ENCODE measurements around the gene UQCC2. TPM values are rescaled to one million over a fixed set of nuclear protein-coding genes. Genes with fewer than 3 reads are reported as not detected.

UQCC2 gene
- total RNA-seq, 2 donors from 2014 or later = 24.5 to 25.7 TPM

DNA sequence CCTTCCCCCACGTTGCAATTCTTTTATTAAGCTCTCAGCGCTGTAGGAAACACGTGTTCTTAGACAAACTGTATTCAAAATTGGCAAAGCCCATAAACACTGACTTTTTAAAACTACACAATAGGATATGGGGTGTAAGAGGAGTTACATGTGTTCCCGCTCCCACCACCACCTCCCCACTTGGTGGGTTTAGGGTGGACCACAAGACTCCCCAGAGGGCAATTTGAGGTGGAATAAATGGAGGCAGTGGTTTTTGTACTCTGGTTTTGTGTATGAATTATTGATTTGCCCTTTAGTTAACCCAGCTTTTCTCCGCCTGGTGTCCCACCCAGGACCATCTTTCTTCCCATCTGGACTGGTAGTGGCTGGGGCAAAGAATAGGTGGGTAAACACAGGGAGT is 3.7 kb downstream of the UQCC2 start:
- no peaks in the 10 kb centered on the region for H3K36me3 ChIP-seq
- 87% methylated on average over 5 of the region's 5 CpGs for WGBS
- TF ChIP-seq, protein P1, sequence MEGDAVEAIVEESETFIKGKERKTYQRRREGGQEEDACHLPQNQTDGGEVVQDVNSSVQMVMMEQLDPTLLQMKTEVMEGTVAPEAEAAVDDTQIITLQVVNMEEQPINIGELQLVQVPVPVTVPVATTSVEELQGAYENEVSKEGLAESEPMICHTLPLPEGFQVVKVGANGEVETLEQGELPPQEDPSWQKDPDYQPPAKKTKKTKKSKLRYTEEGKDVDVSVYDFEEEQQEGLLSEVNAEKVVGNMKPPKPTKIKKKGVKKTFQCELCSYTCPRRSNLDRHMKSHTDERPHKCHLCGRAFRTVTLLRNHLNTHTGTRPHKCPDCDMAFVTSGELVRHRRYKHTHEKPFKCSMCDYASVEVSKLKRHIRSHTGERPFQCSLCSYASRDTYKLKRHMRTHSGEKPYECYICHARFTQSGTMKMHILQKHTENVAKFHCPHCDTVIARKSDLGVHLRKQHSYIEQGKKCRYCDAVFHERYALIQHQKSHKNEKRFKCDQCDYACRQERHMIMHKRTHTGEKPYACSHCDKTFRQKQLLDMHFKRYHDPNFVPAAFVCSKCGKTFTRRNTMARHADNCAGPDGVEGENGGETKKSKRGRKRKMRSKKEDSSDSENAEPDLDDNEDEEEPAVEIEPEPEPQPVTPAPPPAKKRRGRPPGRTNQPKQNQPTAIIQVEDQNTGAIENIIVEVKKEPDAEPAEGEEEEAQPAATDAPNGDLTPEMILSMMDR (IDR thresholded peaks at IDR 0.05) = no peak
- TF ChIP-seq POLR2AphosphoS5 (IDR thresholded peaks at IDR 0.05) (no peak), POLR2A (IDR thresholded peaks at IDR 0.05) (no peak)
- H3K4me1 ChIP-seq (replicated peaks) = peaks cover 13% of the 10 kb centered on the region
- intact Hi-C loops (cut with DNase I) = no loop called here
- DNase-seq (ENCODE audit: low spot score) = no peak
- no peaks in the 10 kb centered on the region for H3K9me3 ChIP-seq
- H3K27ac ChIP-seq = no peak overlapping the region
- no peaks in the 10 kb centered on the region for H3K27me3 ChIP-seq (replicated peaks; ENCODE audit: insufficient read depth)
- H3K4me3 ChIP-seq = no peak overlapping the region

DNA sequence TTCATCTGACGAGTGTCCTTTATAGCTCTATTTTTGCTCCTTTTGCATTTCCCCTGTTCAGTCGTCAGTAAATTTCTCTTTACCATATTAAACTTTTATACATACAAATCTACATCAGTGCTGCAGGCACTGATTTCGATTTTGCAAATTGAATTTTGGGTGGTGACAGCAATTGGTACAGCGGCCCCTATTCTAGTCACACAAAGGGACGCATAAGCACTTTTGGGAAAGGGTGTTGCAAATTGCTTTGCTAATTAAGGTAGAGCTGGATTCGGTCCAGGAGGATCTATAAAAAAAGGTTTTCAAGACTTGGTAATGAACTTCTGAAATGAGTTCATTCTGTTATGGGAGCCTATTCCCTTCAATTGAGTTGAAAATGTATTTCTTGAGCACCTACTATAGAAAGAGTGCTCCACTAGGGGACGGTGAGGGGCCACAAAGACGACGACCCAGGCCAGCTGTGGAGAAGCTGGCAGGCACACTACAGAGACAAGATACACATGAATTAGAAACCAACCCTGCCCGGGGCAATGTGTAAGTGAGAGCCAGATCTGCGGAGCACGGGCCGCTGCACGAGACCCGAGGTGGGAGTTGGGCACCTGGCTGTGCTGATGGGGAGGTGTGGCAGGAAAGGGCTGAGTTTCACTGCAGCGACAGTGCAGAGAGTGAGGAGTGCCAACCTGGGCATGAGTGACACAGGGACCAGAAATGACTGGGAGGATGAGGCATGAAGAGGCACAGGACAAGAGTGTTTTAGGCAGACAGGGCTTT is 5.4 kb downstream of the UQCC2 start:
- WGBS = 66% methylated on average over 16 of the region's 16 CpGs
- TF ChIP-seq, protein P1 (IDR thresholded peaks at IDR 0.05) = no peak
- TF ChIP-seq POLR2A (IDR thresholded peaks at IDR 0.05) (no peak), POLR2AphosphoS5 (IDR thresholded peaks at IDR 0.05) (no peak)
- peaks cover 12% of the 10 kb centered on the region for H3K4me1 ChIP-seq (replicated peaks)
- no peaks in the 10 kb centered on the region for H3K27me3 ChIP-seq (replicated peaks; ENCODE audit: insufficient read depth)
- intact Hi-C loops (cut with DNase I) = no loop called here
- no peak overlapping the region for H3K4me3 ChIP-seq
- no peak for DNase-seq (ENCODE audit: low spot score)
- H3K36me3 ChIP-seq = no peaks in the 10 kb centered on the region
- no peak overlapping the region for H3K27ac ChIP-seq
- H3K9me3 ChIP-seq = no peaks in the 10 kb centered on the region

DNA sequence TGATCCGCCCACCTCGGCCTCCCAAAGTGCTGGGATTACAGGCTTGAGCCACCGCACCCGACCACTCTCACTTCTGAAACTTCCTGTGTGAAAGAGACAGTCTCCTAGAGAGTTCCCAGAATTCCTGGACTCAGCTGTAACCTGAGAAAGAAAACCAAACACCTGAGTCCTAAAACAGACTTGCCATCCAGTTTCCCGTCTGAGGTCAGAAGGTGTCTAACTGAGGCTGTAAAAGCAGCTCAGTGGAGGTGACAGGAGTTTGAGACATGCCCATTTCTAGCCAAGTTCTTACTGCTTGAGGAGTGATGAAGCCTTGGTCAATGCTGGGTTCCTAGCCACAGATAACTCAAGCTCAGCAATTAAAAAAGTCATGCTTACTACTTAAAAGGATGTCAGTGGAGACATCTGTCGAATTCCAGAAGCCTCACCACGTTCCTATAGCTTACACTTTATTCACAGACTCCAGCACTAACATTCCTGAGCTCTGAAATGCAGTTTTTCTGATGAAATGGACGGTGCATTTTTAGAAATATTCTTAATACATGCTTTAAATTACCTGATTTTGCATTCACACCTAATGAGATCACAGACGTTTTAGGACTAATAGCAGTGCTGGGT is 6.1 kb downstream of the UQCC2 start:
- Histone ChIP-seq H3K4me3 (no peak overlapping the region), H3K4me1 (replicated peaks) (peaks cover 5% of the 10 kb centered on the region), H3K27me3 (replicated peaks; ENCODE audit: insufficient read depth) (no peaks in the 10 kb centered on the region), H3K27ac (no peak overlapping the region), H3K36me3 (no peaks in the 10 kb centered on the region), H3K9me3 (no peaks in the 10 kb centered on the region)
- TF ChIP-seq POLR2AphosphoS5 (IDR thresholded peaks at IDR 0.05) (no peak), POLR2A (IDR thresholded peaks at IDR 0.05) (no peak)
- TF ChIP-seq, protein P1 (IDR thresholded peaks at IDR 0.05) = no peak
- 79% methylated on average over 9 of the region's 9 CpGs for WGBS
- intact Hi-C loops (cut with DNase I) = no loop called here
- DNase-seq (ENCODE audit: low spot score) = no peak

DNA sequence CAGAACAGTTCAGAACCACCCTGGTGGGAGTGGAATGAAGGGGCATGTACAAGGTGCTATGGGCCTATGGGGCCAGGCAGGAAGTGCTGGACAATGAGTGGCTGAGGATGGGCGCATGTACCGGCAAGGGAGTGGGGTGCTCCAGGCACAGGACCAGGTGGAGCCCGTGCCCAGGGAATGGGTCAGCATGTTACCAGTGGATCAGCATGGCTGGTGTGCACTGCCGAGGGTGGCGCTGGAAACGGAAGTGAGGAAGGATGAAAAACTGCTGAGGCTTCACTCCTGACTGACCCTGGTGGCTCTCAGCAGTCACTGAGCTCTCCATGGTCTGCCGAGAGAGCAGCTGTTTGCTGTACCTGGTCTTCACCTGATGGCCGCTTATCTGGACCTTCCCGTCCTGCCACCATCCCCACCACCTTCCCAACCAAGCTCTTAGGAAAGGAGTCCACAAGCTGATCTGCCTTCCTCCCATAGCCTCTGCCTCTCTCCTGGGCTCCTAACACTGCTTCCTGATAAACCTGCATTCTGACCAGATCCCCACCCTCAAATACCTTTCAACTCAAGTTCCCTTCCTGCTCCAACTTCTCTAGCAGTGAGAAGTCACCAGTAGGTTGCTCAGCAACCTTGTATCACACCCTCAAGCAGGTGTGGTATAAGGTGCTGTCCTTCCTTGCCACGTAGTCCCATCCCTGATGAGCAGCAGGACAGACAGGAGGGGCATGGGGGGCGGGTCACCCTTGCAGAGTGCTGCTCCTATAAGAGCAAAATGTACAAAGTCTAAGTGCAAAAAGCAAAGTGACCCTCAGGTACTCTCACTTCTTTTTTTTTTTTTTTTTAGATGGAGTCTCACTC is 7.1 kb downstream of the UQCC2 start:
- Histone ChIP-seq H3K27ac (no peak overlapping the region), H3K4me1 (replicated peaks) (no peaks in the 10 kb centered on the region), H3K9me3 (no peaks in the 10 kb centered on the region), H3K27me3 (replicated peaks; ENCODE audit: insufficient read depth) (no peaks in the 10 kb centered on the region), H3K36me3 (no peaks in the 10 kb centered on the region), H3K4me3 (no peak overlapping the region)
- intact Hi-C loops (cut with DNase I) = no loop called here
- WGBS = 89% methylated on average over 11 of the region's 11 CpGs
- no peak for DNase-seq (ENCODE audit: low spot score)
- TF ChIP-seq, protein P1 (IDR thresholded peaks at IDR 0.05) = no peak
- TF ChIP-seq POLR2A (IDR thresholded peaks at IDR 0.05) = no peak
- TF ChIP-seq POLR2AphosphoS5 (IDR thresholded peaks at IDR 0.05) = no peak

Data from prostate gland (tissue), 2 donors.